Nephron (organoid): ENCODE measurements around the gene AOX1.
"Not testable (repeated sequence)": the region's sequence is repeated elsewhere in the genome, so short reads cannot be mapped to it uniquely, and the experiment has no call there.

Source experiments
- H3K27ac Mint-ChIP-seq, 3 experiments: 2 replicates each; pipeline ENCODE4 v1.8.0; 2020; ENCODE audit warnings: mixed read lengths in 3 of 3, mild to moderate bottlenecking in 2 of 3, moderate library complexity in 1 of 3
- H3K27me3 Mint-ChIP-seq: 2 replicates; pipeline ENCODE4 v1.8.0; 2021; ENCODE audit warnings: low read depth, mild to moderate bottlenecking, moderate library complexity, mixed read lengths
- H3K36me3 Mint-ChIP-seq: 2 replicates; pipeline ENCODE4 v1.8.0; 2020; ENCODE audit warnings: low read depth, mixed read lengths
- H3K4me1 Mint-ChIP-seq: 2 replicates; pipeline ENCODE4 v1.8.0; 2020; ENCODE audit warnings: mixed read lengths
- H3K4me3 Mint-ChIP-seq, 3 experiments: 2 replicates each; pipeline ENCODE4 v1.8.0; 2020; ENCODE audit warnings: mild to moderate bottlenecking in 3 of 3, mixed read lengths in 3 of 3, moderate library complexity in 2 of 3
- H3K9me3 Mint-ChIP-seq: 2 replicates; pipeline ENCODE4 v1.8.0; 2020; ENCODE audit warnings: mixed read lengths
- CTCF ChIP-seq, 3 experiments: fragments of 200-600 bp; sonication (generic); IDR thresholded peaks; one replicate each; pipeline ENCODE4 v1.5.0; 2021; ENCODE audit warnings: antibody characterized with exemption in 3 of 3; ENCODE audit not compliant: unreplicated experiment in 3 of 3

AOX1 gene

DNA sequence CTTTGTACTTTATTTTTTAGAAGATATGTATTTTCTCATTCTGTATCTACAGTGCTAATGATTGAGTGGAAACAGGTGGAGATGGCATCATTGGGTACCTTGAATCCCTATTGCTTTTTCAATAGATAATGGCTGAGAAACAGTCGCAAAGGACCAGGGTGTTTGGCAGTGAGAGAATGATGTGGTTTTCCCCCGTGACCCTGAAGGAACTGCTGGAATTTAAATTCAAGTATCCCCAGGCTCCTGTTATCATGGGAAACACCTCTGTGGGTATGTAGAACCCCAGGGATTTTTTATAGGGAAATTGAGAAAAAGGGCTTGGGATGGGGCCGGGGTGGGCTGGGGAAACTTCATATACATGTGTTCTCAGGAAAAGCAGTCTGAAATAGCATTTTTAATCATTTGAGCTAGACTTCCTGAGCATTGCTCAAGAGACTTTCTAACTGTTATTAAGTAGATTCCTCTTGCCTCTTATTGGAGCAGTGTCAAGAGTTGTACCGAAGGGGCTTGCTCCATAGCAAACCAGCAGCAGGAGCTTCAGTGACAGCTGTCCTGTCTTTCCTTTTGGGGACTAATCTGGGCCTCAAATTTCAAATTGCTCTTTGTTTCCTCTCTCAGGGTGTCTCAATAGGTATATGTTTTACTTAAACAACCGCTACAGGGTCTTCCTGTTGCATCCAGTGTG is 18.9 kb downstream of the AOX1 start:
- Mint-ChIP-seq H3K4me1 (no peaks in the 10 kb centered on the region), H3K9me3 (peaks cover 6% of the 10 kb centered on the region), H3K27me3 (peaks cover 12% of the 10 kb centered on the region), H3K36me3 (no peaks in the 10 kb centered on the region), H3K27ac (no peak overlapping the region), H3K4me3 (no peak overlapping the region)
- no peak for TF ChIP-seq CTCF (IDR thresholded peaks at IDR 0.05; ENCODE audit: unreplicated experiment in 3 of 3)

GRCh38 chr2:200608341-200609027 is 22.7 kb downstream of the AOX1 start:
- Mint-ChIP-seq H3K36me3 (no peaks in the 10 kb centered on the region), H3K27ac (no peak overlapping the region), H3K4me1 (no peaks in the 10 kb centered on the region), H3K9me3 (peaks cover 6% of the 10 kb centered on the region), H3K4me3 (no peak overlapping the region), H3K27me3 (peaks cover 14% of the 10 kb centered on the region)
- no peak for TF ChIP-seq CTCF (IDR thresholded peaks at IDR 0.05; ENCODE audit: unreplicated experiment in 3 of 3)

DNA sequence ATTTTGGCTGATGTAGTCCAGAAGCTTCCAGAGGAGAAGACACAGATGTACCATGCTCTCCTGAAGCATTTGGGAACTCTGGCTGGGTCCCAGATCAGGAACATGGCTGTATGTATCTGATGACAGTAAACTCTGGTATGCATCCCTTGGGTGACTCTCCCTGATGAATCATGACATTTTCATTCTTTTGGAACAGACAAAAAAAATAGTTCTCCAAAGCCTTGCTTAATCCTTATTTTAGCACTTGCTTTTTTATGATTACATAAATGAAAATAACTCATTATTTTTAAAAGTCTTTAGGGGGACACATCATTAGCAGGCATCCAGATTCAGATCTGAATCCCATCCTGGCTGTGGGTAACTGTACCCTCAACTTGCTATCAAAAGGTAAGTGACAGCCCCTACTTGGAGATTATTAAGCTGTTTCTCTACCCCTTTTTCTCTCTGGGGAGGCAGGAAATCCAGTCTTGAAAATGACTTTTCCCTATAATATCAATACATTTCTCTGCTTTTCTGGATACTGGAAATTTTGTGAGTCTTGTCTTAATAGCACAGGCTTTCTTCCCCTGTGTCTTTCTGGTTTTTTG is 23.3 kb downstream of the AOX1 start:
- Mint-ChIP-seq H3K9me3 (peaks cover 6% of the 10 kb centered on the region), H3K4me1 (no peaks in the 10 kb centered on the region), H3K36me3 (no peaks in the 10 kb centered on the region), H3K27ac (no peak overlapping the region), H3K27me3 (peaks cover 14% of the 10 kb centered on the region), H3K4me3 (no peak overlapping the region)
- no peak for TF ChIP-seq CTCF (IDR thresholded peaks at IDR 0.05; ENCODE audit: unreplicated experiment in 3 of 3)

DNA sequence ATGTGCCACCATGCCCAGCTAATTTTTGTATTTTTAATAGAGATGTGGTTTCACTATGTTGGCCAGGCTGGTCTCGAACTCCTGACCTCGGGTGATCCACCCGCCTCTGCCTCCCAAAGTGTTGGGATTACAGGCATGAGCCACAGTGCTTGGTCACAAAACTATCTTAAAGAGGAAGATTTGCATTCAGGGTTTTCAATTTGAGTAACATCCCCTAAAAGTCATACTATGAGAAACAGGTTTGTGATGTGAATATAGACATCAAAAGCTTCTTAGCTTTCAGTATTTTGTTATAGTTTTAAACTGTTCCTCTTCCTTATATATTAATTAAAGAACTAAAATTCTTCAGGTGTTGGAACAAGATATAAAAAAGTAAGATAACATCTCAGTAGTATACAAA is 24.4 kb downstream of the AOX1 start:
- not testable (repeated sequence) for H3K4me1 Mint-ChIP-seq, H3K36me3 Mint-ChIP-seq, H3K4me3 Mint-ChIP-seq, H3K27ac Mint-ChIP-seq, H3K9me3 Mint-ChIP-seq
- H3K27me3 Mint-ChIP-seq = peaks cover 18% of the 10 kb centered on the region

DNA sequence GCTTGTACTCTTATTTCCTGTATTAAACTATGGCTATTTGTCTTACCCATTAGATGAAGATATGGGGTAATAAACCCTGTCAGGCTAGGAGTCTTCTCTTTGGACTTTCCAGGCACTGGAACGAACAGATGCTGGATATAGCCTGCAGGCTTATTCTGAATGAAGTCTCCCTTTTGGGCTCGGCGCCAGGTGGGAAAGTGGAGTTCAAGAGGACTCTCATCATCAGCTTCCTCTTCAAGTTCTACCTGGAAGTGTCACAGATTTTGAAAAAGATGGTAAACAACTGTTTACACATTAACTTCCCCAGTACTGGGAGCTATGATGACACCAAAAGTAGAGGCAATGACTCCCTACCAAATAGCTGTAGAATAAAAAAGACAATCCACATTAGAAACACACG is 27.9 kb downstream of the AOX1 start:
- peaks cover 15% of the 10 kb centered on the region for H3K27me3 Mint-ChIP-seq
- no peak for TF ChIP-seq CTCF (IDR thresholded peaks at IDR 0.05; ENCODE audit: unreplicated experiment in 3 of 3)

DNA sequence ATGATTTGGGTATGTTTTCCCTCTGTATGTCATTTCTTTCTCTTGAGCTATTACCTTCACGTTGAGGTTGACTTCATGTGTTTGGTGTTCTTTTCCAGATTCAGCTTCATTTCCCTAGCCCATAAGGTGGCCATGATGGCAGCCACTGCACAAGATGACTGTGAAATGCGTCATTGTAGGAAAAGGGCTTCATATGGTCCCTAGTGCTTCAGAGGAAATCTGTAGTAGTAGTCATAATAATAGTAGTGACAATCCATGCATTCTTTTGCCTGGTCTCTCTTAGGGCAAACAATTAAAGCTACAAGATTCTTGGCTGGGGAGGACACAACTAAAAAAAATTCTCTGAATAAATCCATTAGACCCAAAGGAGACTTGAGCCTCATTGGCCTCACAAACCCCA is 28.4 kb downstream of the AOX1 start:
- TF ChIP-seq CTCF (IDR thresholded peaks at IDR 0.05; ENCODE audit: unreplicated experiment in 3 of 3) = no peak
- H3K9me3 Mint-ChIP-seq = no peaks in the 10 kb centered on the region
- H3K27me3 Mint-ChIP-seq = peaks cover 13% of the 10 kb centered on the region
- peaks cover 22% of the 10 kb centered on the region for H3K4me1 Mint-ChIP-seq
- H3K4me3 Mint-ChIP-seq = no peak overlapping the region
- no peaks in the 10 kb centered on the region for H3K36me3 Mint-ChIP-seq
- H3K27ac Mint-ChIP-seq = no peak overlapping the region

More for the DNA sequence above, 27.9 kb downstream of the AOX1 start:
- Mint-ChIP-seq H3K9me3 (no peaks in the 10 kb centered on the region), H3K27ac (no peak overlapping the region), H3K4me3 (no peak overlapping the region), H3K4me1 (peaks cover 16% of the 10 kb centered on the region), H3K36me3 (no peaks in the 10 kb centered on the region)
